G401 (cell line): Measurements from ENCODE around the gene FREM2. TPM values are rescaled to one million over a fixed set of nuclear protein-coding genes. Genes with fewer than 3 reads are reported as not detected.

ENCODE experiments used
- DNase-seq: peaks from one replicate; pipeline ENCODE4 v3.0.0-alpha.2; 2015; ENCODE audit warnings: low spot score
- in situ Hi-C: cut with HindIII; loops from 2 replicates; pipeline ENCODE4 v1.10.0; 2016; ENCODE audit warnings: low sequenced_read_pairs, mixed read lengths
- total RNA-seq: library from RNA; depleted of rRNA; stranded (reverse); fragments of >200 nt; shearing (Covaris generic); gene quantifications from 2 replicates; pipeline ENCODE4 v1.2.3, GENCODE V29; 2014

Gene FREM2
- total RNA-seq, 1 experiment from 2014 or later = not detected

DNA sequence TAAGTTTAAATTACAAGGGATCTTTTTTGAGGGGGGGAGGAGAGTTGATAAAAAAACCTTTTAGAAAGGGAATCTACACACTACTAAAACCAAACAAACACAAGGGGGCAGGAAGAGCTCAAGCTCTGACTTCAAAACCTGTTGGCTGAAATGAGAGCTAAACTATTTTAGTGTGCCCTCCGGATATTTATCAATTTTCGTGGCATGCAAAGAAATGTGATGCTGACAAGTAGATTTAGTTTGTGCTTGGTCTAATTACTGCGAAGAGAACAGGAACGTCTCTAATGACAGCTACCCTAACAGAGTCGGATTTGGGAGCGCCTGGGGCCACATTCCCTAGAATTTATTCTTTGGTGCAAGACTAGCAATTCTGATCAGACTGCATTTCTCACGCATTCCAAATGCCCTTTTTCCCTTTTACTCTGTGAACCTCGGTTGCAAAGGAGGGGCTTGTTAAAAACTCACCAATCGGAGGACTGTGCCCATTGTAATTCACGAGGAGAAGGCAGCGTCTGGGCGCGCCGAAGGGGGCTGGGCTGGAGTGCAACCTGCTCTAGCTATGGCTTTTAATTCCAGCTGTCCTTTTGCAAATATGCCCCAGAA lies 802 bp upstream of the FREM2 start:
- in situ Hi-C loops = no loop called here

DNA sequence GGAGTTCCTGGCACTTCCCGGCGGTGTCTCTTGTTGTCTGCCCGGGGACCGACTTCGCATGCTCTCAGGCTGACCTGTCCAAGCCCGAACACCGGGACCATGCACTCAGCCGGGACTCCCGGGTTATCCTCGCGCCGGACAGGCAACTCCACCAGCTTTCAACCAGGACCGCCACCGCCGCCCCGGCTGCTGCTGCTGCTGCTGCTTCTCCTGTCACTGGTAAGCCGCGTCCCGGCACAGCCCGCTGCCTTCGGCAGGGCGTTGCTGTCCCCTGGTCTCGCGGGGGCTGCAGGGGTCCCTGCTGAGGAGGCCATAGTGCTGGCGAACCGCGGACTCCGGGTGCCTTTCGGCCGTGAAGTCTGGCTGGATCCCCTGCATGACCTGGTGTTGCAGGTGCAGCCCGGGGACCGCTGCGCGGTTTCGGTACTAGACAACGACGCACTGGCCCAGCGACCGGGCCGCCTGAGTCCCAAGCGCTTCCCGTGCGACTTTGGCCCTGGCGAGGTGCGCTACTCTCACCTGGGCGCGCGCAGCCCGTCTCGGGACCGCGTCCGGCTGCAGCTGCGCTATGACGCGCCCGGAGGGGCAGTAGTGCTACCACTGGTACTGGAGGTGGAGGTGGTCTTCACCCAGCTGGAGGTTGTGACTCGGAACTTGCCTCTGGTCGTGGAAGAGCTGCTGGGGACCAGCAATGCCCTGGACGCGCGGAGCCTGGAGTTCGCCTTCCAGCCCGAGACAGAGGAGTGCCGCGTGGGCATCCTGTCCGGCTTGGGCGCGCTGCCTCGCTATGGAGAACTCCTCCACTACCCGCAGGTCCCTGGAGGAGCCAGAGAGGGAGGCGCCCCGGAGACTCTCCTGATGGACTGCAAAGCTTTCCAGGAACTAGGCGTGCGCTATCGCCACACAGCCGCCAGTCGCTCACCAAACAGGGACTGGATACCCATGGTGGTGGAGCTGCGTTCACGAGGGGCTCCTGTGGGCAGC lies 661 bp downstream of the FREM2 start:
- no peak for DNase-seq
- in situ Hi-C loops = no loop called here

More for the DNA sequence above, 802 bp upstream of the FREM2 start:
- DNase-seq = peak; percentile 27

DNA sequence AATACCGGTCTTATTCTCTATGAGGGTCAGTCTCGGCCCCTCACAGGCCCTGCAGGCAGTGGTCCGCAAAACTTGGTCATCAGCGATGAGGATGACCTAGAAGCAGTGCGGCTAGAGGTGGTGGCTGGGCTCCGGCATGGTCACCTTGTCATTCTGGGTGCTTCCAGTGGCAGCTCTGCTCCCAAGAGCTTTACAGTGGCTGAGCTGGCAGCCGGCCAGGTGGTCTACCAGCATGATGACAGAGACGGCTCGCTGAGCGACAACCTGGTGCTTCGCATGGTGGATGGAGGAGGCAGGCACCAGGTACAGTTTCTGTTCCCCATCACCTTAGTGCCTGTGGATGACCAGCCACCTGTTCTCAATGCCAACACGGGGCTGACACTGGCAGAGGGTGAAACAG lies 1.8 kb downstream of the FREM2 start:
- in situ Hi-C loops = no loop called here
- no peak for DNase-seq

DNA sequence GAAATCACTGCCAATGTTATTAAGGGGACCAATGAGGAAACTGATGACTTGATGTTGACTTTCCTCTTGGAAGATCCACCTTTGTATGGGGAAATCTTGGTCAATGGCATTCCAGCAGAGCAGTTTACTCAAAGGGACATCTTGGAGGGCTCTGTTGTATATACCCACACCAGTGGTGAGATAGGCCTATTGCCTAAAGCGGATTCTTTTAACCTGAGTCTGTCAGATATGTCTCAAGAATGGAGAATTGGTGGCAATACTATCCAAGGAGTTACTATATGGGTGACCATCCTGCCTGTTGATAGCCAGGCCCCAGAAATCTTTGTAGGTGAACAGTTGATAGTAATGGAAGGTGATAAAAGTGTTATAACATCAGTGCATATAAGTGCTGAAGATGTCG lies 3.4 kb downstream of the FREM2 start:
- no peak for DNase-seq
- in situ Hi-C loops = no loop called here

DNA sequence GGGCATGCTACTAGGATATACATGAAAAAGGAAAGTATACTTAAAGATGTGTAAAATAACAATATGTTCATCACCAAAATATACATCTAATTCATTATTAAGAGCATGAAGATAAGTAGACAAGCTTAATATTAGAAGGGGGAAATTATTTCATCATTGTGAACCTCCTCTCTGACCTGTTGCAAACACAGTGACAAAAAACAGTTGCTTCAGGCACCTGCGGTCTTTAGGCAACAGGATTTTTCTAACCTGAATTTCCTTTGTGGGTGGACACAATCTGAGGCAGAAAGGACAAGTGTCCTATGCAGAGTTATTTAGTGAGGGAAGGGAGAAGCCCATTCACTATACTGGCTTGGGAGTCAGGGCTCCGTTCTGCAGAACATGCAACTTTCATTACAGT lies 6.3 kb downstream of the FREM2 start:
- DNase-seq = no peak
- in situ Hi-C loops = no loop called here

DNA sequence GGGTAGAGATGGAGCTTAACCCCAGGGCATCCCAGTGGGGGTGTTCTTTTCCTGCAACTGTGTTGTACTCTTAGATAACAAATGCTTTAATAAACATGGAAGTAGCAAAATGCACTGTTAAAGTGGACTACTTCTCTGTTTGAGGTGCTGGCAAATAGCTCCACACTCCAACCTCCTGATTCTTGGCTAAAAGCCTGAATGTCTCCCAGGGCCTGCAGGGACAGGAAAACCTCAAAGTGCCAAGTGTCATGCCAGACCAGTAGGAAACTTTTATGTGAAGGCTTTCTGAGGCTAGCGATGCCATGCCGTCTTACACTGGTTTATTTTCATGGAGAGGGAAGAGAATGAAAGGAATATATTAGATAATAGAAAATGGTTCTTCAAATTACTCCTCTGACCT lies 6.8 kb downstream of the FREM2 start:
- peak; percentile 34 for DNase-seq
- in situ Hi-C loops = no loop called here

DNA sequence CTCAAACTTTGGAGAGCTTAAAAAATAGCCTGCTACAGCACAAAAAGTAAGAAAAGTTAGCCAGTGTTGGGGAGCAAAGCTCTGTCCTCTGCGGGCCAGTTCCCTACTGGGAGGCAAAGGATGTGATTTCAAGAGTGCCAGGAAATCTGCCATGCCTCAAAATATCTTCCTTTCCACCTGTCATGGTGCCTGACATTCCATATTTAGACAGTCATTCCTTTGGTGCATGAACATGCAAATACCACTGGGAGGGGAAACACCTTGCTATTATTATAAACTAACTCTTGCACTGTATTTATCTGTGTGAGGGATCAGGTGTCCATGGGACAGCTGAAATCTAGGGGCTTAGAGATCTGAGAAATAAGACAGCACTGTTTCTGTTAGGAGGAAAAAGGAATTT lies 10.3 kb downstream of the FREM2 start:
- DNase-seq = no peak
- in situ Hi-C loops = no loop called here

DNA sequence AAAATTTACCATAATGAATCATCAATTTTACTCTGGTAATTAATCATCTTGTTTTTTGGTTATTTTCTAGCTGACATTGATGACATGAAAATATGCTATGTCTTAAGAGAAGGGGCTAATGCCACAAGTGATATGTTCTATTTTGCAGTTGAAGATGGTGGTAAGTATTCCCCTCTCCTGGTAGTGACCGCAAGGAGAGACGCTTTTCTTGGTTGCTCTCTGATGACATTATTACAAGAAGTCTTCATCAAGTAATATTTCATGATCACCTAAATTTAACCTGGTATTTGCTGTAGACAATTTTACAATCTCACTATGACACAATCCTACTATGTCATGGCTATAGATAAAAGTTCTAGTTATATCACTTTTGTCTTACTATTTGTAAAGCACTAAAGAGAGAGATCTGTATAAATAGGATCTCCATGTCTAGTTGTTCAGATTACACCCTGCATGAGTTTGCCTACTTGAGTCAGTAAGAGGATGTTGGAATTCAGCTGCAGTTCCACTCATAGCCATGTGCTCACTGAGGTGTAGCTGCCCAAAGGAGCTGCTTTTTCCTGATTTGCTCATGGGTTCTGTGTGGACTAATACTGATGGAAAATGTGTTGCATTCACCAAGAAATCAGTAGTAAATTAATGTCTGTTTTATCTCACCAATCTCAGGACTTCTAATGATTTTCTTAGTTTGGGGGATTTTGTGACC lies 10.9 kb downstream of the FREM2 start:
- in situ Hi-C loops = no loop called here
- no peak for DNase-seq

DNA sequence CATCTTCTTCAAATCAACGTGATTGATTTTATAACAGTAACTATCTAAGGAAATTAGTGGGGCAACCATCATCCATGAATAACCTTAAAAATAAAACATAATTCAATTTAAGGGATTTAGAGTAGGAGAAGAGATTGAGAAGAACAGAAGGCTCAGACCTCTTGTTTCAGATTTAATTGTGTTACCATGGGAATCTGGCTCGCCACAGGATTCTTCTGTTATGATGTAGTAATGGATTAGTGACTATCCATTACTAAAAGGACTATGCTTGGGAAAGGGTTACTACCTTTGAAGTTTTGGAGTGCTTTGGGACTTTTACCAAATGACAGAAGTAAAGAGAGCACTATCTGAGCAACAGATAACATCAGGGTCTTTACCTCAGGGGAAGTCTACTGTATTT lies 13.2 kb downstream of the FREM2 start:
- no peak for DNase-seq
- in situ Hi-C loops = no loop called here

DNA sequence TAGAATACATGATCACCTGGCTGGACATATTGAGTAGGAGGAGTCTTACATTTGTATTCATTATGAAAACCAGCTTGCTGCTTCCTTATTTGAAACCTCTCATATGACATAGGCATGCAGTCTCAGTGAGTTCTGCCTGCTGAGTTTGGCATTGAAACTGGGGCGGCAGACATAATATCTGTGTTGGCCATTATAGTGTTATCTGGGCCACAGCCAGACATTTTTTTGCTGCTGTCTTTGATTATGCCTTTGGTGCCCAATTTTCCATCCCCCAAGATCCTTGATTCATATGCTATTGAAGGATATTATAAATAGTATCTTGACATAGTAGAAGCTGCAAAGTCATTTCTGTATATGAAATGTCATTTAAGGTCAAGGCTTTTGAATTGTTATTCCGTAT lies 15.8 kb downstream of the FREM2 start:
- in situ Hi-C loops = no loop called here
- no peak for DNase-seq

DNA sequence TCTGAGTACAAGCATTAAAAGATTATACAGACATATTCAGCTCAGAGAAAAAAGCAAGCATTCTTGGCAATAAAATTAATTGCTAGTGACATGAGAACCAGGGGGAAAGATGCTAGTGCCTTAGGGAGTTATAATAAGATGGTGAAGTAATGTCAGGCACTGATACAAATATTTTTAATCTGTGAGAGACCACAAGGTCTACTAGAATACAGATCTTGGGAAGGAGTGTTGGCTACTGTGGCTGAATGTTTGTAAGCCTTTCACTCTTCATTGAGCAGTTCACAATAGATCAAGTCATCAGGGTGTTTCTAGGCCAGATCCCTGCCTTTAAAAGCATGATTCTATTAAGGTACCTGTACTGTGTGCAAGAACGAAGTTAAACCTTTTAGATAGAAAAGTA lies 16.4 kb downstream of the FREM2 start:
- no peak for DNase-seq
- in situ Hi-C loops = no loop called here

DNA sequence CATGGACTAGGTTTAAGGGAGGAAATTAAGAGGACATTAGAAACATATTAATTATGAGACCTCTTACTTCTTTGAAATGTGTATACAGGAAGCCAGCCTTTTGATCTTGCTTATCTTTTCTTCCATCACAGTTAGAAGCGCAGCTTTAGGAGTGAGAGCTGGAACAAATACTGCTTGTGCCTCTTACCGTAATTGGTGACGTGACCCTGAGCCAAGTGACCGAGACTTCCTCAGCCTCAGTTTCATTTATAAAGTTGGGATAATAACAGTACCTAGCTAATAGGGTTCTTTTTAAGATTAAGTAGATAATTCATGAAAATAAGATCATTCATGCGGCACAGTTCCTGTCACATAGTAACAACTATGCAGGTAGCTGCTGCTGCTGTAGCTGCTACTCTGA lies 18.5 kb downstream of the FREM2 start:
- in situ Hi-C loops = no loop called here
- DNase-seq = no peak

DNA sequence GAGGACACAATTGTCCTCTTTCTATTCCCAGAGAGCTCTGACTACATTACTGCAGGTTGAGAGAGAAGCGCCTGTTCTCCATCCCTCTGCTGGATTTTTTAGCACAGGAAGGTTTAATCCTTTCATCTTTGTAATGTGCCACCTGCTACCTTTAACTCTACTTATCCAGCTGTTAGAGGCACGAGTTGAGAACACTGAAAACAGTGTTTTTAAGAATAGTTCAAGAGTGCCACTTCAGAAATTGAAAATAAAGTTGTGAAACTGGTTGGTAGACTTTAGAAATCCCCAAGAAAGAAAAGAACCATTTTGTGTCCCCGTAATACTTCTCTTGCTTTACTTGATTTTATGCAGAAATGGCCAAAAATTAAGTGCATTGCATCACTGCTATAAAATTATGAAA lies 20.6 kb downstream of the FREM2 start:
- in situ Hi-C loops = no loop called here
- DNase-seq = no peak

DNA sequence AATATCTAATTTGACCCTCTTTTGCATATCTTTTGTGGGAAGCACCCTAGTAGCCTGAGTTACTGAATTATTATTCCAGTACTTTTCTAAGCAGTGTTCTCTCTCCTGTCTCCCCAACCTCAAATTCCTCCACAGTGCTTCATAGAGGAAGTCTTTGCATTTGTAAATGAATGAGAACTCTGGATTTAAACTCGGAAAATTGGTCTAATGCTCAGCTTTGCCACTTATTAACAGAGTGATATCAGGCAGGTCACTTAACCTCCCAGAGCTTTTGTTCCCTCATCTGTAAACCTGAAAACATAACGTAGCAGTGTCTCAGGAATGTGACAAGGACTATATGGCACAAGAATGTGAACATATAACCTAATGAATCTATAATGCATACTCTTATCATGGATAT lies 26.2 kb downstream of the FREM2 start:
- no peak for DNase-seq
- in situ Hi-C loops = no loop called here

DNA sequence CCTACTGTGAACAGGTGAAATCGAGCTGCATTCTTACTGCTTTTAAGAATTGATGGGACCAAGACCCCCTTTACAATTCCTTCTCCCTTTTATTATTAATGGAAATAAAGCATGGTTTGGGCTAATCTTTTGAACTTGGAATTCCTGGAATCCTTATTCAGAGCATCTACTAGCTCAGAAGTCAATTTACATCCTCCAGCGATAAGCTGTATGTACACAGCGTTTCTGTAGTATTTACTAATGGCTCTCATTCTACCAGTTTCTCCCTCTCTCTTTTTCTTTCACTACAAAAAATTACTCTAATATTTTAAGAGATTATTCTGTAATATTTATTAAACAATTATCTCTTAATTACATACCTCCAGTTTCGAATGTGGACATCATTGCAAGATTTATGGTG lies 31.5 kb downstream of the FREM2 start:
- DNase-seq = no peak
- in situ Hi-C loops = no loop called here

DNA sequence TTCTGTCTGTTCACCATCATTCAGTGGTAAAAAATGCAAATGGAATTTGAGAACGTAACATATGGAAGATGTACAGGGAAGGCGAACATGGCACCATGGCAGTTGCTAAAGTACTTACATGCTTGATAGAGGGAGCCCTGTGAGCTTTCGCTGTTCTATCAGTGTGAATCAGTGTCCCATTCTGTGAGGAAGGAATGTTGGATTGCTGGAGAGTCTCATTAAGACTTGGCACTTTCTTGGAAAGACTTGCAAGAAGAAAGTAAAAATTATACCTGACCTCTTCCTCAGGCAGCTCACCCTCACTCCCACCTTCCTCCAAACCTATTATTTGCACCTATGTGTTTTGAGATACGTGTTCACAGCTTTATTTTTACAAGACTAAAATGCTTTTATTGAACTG lies 43.5 kb downstream of the FREM2 start:
- in situ Hi-C loops = no loop called here
- no peak for DNase-seq

DNA sequence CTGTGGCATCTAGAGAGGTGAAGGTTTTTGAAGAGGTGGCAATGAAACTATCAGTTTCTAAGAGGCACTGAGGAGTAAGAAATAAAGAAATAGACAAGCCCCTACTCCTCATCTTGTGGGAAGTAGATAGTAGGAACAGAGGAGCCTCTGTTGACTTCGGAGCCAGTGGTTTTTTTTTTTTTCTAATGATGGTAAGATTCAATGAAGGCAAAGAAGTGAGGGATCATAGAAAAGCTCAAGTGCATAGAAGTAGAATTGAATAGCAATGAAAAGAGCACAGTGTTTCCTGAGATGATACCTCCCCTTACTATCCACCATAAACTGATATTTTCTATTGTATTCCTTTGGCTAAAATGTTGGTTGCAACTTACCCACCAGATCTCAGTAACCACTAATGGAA lies 46.3 kb downstream of the FREM2 start:
- no peak for DNase-seq
- in situ Hi-C loops = no loop called here

DNA sequence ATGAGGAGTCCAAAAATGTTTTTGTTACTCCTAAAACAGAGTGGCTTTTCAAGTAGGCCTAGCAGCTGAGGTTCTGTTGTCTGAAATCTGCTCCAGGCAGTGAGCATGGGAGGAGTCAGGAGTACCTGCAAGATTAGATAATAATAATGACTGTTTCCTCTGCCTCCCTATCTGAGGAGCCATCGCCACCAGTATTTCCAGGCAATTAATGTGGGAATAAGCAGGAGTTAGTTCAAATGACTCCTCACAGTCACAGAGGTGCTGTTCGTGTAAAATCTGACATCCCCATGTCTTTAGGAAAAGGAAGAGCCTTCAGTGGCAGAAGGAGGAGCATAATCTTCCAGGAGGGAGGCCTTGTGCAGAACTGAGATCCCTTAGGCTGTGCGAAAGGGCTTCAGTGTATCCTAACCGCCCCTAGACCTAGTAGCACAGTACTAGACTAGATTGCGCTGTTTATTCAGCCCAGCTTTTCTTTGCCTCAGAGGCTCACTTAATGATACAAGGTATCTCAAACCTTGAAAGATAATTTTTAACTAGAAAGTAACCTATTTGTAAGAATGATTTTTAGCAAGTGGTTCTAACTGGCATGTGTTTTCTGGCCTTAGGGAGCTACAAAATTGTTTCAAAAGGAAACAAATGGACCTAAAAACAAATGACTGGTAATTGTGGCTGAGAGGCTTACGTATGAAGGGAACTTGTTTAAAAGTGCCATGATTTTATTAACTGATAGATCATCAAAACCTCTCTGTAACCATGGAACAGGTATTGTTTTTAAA lies 49.0 kb downstream of the FREM2 start:
- DNase-seq = no peak
- in situ Hi-C loops = no loop called here

DNA sequence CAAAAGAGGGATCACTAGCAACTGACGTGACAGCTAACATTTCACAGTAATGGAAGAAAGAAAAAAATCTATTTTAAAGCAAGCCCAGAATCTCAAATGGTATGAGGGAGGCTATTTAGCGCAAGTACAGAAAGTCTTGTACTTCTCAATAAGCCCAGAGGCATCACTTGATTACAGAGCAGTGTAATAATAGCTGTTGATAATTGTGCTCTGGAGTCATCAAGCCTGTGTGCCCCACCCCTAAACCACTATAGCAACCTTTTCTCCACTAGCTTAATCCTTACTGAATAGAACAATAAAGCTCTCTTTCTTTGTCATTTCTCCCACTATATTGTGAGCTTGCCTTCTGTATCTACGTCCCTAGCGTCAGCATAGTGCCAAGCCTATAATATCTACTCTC lies 56.6 kb downstream of the FREM2 start:
- no peak for DNase-seq
- in situ Hi-C loops = no loop called here

DNA sequence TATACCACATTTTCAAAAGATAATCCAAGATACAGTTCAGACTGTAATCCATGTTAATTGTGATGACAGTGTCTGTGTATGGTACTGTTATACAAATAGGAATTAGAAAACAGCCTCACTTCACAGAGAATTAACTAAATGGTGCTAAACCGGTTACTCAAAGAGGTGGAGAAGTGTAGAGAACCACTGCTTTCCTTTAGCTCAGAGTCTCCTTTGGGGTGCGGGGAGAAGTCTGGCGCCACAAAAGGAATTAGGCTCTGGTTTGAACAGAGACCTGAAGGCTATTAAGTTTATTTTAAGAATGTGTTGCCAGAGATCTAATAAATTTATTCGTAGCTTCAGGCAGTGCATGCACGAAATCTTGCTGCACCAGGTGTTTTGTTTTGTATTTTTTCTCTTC lies 65.8 kb downstream of the FREM2 start:
- in situ Hi-C loops = no loop called here
- no peak for DNase-seq
